ENCODE results near the gene ZNF57. TPM values are rescaled to one million over a fixed set of nuclear protein-coding genes. Genes with fewer than 3 reads are reported as not detected.

ZNF57 gene
- total RNA-seq, 1 donor from 2014 or later = not detected

DNA sequence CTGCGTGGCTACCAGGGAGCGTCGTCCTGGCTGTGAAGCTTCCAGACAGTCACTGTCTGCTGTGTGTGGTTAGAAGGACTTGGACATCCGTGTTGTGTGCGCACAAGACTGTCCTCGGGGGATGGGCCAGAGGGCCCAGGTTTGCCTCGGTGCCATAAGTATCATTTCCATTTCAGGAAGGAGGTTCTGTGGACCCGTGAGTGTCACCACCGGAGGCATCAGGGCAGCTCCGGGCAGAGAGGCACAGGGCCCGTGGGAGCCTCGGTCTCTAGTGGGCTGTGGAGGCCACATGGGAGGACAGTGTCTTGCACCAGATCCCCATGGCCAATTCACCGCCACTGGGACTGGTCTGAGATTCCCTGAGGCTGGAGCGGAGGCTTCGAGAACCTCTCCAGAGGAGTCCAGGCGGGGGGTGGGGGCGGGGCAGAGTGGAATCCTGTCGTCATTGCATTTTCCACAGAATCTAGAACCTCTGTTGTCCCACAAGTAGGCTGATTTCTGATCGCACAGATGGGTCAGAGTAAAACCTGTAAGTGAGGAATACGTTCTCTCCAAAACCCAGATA lies 6.0 kb downstream of the ZNF57 start:
- peaks cover 2% of the 10 kb centered on the region for H3K4me1 Mint-ChIP-seq (ENCODE audit: low read depth, unreplicated experiment)
- Histone ChIP-seq H3K79me2 (ENCODE audit: insufficient read depth, low read length) (peaks cover 21% of the 10 kb centered on the region), H2AFZ (ENCODE audit: low read depth, low read length) (no peak overlapping the region), H3K27me3 (ENCODE audit: insufficient read depth, low read length) (no peaks in the 10 kb centered on the region), H3K9me3 (ENCODE audit: insufficient read depth, low read depth, low read length) (no peaks in the 10 kb centered on the region), H3K4me3 (ENCODE audit: insufficient read depth, low read depth, low read length) (no peak overlapping the region), H4K20me1 (ENCODE audit: insufficient read depth, low read length) (no peaks in the 10 kb centered on the region), H3K9ac (ENCODE audit: low read length) (no peak overlapping the region), H3K4me1 (ENCODE audit: insufficient read depth, low read length) (no peaks in the 10 kb centered on the region), H3K27ac (ENCODE audit: low read depth, low read length) (no peak overlapping the region), H3K36me3 (ENCODE audit: insufficient read depth, low read length) (no peaks in the 10 kb centered on the region), H3K4me2 (ENCODE audit: low read length) (no peak overlapping the region)
- no peak for DNase-seq (ENCODE audit: low read depth)
- peaks cover 11% of the 10 kb centered on the region for H3K9me3 Mint-ChIP-seq (ENCODE audit: unreplicated experiment)
- no peak overlapping the region for H3K4me3 Mint-ChIP-seq (ENCODE audit: unreplicated experiment)
- H3K36me3 Mint-ChIP-seq (ENCODE audit: low read depth, unreplicated experiment) = no peaks in the 10 kb centered on the region
- H3K27ac Mint-ChIP-seq (ENCODE audit: unreplicated experiment) = no peak overlapping the region
- H3K27me3 Mint-ChIP-seq (ENCODE audit: low read depth, unreplicated experiment) = peaks cover 17% of the 10 kb centered on the region
- TF ChIP-seq, protein P1, sequence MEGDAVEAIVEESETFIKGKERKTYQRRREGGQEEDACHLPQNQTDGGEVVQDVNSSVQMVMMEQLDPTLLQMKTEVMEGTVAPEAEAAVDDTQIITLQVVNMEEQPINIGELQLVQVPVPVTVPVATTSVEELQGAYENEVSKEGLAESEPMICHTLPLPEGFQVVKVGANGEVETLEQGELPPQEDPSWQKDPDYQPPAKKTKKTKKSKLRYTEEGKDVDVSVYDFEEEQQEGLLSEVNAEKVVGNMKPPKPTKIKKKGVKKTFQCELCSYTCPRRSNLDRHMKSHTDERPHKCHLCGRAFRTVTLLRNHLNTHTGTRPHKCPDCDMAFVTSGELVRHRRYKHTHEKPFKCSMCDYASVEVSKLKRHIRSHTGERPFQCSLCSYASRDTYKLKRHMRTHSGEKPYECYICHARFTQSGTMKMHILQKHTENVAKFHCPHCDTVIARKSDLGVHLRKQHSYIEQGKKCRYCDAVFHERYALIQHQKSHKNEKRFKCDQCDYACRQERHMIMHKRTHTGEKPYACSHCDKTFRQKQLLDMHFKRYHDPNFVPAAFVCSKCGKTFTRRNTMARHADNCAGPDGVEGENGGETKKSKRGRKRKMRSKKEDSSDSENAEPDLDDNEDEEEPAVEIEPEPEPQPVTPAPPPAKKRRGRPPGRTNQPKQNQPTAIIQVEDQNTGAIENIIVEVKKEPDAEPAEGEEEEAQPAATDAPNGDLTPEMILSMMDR (IDR thresholded peaks at IDR 0.05; ENCODE audit: insufficient read depth, low read depth, low read length) = no peak
- TF ChIP-seq EZH2 (IDR thresholded peaks at IDR 0.05; ENCODE audit: insufficient read depth, low read length) = no peak
- no peak for FAIRE-seq

DNA sequence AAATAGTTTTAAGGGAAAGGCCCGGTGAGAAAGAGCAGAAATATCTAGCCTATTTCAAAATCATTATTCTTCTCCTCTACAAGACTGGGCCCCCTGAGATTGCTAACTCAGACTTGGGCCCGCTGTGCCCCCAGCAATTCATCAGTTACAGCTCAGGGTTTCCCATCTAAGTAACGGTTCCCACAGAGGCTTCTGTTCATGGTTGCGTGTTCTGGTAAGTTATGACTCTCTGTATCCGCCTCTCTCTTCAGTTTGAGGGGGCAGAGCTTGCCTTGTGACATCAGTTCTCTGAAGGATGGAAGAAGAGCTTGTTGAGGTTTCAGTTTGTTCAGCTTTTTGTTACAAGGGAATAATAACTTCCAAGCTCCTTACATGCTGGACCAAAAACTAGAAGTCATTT lies 11.6 kb downstream of the ZNF57 start:
- no peak overlapping the region for H3K4me3 Mint-ChIP-seq (ENCODE audit: unreplicated experiment)
- peaks cover 21% of the 10 kb centered on the region for H3K9me3 Mint-ChIP-seq (ENCODE audit: unreplicated experiment)
- Histone ChIP-seq H3K4me3 (ENCODE audit: insufficient read depth, low read depth, low read length) (no peak overlapping the region), H3K4me1 (ENCODE audit: insufficient read depth, low read length) (no peaks in the 10 kb centered on the region), H3K9me3 (ENCODE audit: insufficient read depth, low read depth, low read length) (peaks cover 14% of the 10 kb centered on the region), H3K27ac (ENCODE audit: low read depth, low read length) (no peak overlapping the region), H2AFZ (ENCODE audit: low read depth, low read length) (no peak overlapping the region), H3K36me3 (ENCODE audit: insufficient read depth, low read length) (peaks cover 14% of the 10 kb centered on the region), H3K4me2 (ENCODE audit: low read length) (no peak overlapping the region), H3K27me3 (ENCODE audit: insufficient read depth, low read length) (no peaks in the 10 kb centered on the region), H3K79me2 (ENCODE audit: insufficient read depth, low read length) (no peaks in the 10 kb centered on the region), H4K20me1 (ENCODE audit: insufficient read depth, low read length) (no peaks in the 10 kb centered on the region), H3K9ac (ENCODE audit: low read length) (no peak overlapping the region)
- no peak overlapping the region for H3K27ac Mint-ChIP-seq (ENCODE audit: unreplicated experiment)
- peaks cover 2% of the 10 kb centered on the region for H3K27me3 Mint-ChIP-seq (ENCODE audit: low read depth, unreplicated experiment)
- TF ChIP-seq EZH2 (IDR thresholded peaks at IDR 0.05; ENCODE audit: insufficient read depth, low read length) = no peak
- TF ChIP-seq, protein P1 (IDR thresholded peaks at IDR 0.05; ENCODE audit: insufficient read depth, low read depth, low read length) = no peak
- DNase-seq (ENCODE audit: low read depth) (no peak), FAIRE-seq (no peak)
- no peaks in the 10 kb centered on the region for H3K36me3 Mint-ChIP-seq (ENCODE audit: low read depth, unreplicated experiment)
- H3K4me1 Mint-ChIP-seq (ENCODE audit: low read depth, unreplicated experiment) = peaks cover 2% of the 10 kb centered on the region

All from astrocyte (in vitro differentiated cells and primary cell).